ENCODE results near the gene DIPK1A.

DIPK1A gene

DNA sequence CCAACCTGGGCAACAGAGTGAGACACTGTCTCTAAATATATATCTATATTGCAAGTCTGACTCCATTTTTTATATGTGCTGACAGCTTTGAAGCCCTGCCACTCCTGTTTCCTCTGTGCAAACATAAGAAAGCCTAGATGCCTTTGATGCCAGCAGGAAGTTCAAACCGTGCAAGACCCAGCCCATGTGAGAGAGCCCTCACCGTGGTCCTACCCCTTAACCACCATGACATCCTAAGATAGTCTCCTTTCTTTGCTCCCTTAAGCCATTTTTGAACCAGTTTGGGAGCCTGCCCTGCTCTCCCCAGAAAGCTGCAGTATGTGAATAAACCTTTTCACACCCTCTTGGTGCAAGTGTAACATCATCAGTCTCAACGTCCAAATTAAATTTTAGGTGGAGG is 3.7 kb upstream of the DIPK1A start:
- no peak overlapping the region for H3K27ac ChIP-seq (ENCODE audit: low read length)
- H3K4me3 ChIP-seq (ENCODE audit: low read length in 2 of 2), result no peak overlapping the region
- H3K9me3 ChIP-seq (ENCODE audit: control insufficient read depth in 2 of 2, low read length in 2 of 2), result no peaks in the 10 kb centered on the region
- H3K36me3 ChIP-seq (ENCODE audit: control insufficient read depth in 2 of 2, insufficient read depth in 2 of 2, low read length in 2 of 2), result no peaks in the 10 kb centered on the region
- peaks cover 4% of the 10 kb centered on the region for H3K4me1 ChIP-seq (ENCODE audit: control insufficient read depth, insufficient read depth, low read length)
- H3K27me3 ChIP-seq (ENCODE audit: control insufficient read depth in 1 of 2, insufficient read depth in 2 of 2, low read length in 2 of 2), result no peaks in the 10 kb centered on the region
- no peak overlapping the region for H3K9ac ChIP-seq (ENCODE audit: low read length in 2 of 2)

DNA sequence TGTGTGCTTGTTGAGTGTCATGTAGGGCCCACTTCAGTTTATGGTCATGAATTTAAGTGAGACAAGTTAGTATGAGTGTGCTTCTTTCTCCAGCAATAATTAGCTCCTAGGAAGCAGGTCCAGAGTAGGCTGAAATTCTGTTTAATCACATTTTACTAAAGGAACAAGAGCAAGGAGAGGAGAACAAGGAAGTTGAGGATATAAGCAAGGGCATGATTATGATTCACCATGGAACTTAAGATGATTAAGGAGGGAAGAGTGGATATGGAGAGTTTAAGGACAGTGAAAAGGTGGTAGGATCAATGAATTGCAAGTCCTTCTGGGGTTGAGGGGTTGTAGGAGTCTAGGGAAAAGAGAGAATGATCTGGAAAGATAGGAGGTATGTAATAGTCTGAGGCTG is 3.1 kb upstream of the DIPK1A start:
- H3K27me3 ChIP-seq (ENCODE audit: control insufficient read depth in 1 of 2, insufficient read depth in 2 of 2, low read length in 2 of 2), result no peaks in the 10 kb centered on the region
- no peak overlapping the region for H3K27ac ChIP-seq (ENCODE audit: low read length)
- no peak overlapping the region for H3K9ac ChIP-seq (ENCODE audit: low read length in 2 of 2)
- H3K9me3 ChIP-seq (ENCODE audit: control insufficient read depth in 2 of 2, low read length in 2 of 2), result no peaks in the 10 kb centered on the region
- H3K36me3 ChIP-seq (ENCODE audit: control insufficient read depth in 2 of 2, insufficient read depth in 2 of 2, low read length in 2 of 2), result no peaks in the 10 kb centered on the region
- no peak overlapping the region for H3K4me3 ChIP-seq (ENCODE audit: low read length in 2 of 2)
- H3K4me1 ChIP-seq (ENCODE audit: control insufficient read depth, insufficient read depth, low read length), result peaks cover 4% of the 10 kb centered on the region

DNA sequence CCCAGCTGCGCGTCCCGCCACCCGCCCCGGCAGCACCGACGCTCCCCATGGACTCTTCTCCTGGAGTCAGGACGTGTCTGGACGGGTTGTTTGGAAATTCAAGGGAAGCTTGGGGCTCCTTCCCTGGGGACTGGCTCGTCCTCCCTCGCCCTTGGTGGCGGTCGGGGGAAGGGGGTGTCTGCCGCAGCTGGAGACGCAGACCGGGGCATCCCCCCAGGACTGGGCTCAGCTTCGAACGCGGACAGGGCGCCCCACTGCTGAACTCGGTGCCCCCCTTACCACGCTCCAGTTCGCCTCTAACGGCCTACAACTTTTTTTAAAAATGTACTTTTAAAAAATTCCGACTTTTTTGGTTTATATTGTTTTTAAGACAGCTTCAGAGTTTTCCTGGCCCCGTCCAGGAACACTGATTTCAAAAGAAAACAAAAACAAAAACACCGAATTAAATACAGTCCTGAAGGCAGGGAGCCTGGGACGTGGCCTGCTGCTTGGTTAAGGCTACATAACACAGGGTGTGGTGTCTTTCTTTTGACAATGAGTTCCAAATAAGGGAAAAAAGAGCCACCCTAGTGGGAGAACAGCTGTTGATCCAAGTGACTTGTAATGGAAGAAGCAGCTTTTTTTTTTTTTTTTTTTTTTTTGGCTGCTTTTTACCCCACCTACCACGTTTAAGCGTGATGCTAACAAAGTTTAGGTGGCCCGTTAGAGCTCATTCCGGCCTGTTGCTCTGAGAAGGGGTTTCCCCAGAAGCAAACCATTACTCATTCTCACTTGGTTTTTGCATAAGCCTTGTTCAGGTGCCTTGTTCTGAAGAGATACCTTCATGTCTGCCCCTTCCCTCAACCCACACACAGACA is 862 bp upstream of the DIPK1A start:
- Histone ChIP-seq H3K9me3 (ENCODE audit: control insufficient read depth in 2 of 2, low read length in 2 of 2) (no peaks in the 10 kb centered on the region), H3K36me3 (ENCODE audit: control insufficient read depth in 2 of 2, insufficient read depth in 2 of 2, low read length in 2 of 2) (no peaks in the 10 kb centered on the region), H3K9ac (ENCODE audit: low read length in 2 of 2) (peak overlapping the region; percentile 94 to 95), H3K27ac (ENCODE audit: low read length) (peak overlapping the region; percentile 95), H3K27me3 (ENCODE audit: control insufficient read depth in 1 of 2, insufficient read depth in 2 of 2, low read length in 2 of 2) (no peaks in the 10 kb centered on the region), H3K4me1 (ENCODE audit: control insufficient read depth, insufficient read depth, low read length) (peaks cover 7% of the 10 kb centered on the region), H3K4me3 (ENCODE audit: low read length in 2 of 2) (peak overlapping the region; percentile 82 to 89)

DNA sequence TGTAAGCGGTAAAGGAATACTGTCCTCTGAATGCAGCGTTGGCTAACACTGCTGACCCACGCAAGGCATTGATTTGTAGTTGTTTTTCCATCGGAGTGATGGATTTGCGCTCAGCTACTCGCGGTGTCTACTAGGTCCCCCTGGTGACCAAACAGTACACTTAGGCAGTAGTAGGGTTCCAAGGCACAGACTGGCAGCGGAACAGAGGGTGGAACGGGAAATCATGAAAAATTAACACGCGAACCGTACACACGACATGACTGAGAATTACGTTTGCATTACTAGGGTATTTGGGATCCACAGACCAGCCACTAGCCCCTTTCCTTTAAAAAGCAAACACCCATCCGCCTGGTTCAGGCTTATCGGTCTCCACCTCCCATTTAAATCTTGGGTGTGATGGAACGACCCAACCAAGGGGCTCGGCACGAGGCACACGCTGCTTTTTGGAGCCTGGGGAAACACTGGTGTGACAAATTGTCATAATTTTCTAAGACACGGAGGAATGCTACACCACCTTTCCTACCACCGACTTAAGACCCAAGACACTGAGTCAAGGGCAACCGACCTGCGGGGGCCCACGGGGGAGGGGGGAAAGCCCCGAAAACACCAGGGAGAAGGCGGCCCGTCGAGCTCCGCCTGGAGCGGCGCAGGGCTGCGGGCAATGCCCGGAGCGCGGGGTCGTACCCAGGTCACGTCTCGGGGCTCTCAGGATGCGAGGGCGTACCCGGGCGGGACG is 699 bp downstream of the DIPK1A start:
- H3K4me1 ChIP-seq (ENCODE audit: control insufficient read depth, insufficient read depth, low read length), result peaks cover 9% of the 10 kb centered on the region
- peak overlapping the region; percentile 75 to 89 for H3K4me3 ChIP-seq (ENCODE audit: low read length in 2 of 2)
- H3K27ac ChIP-seq (ENCODE audit: low read length), result peak overlapping the region; percentile 83
- no peaks in the 10 kb centered on the region for H3K36me3 ChIP-seq (ENCODE audit: control insufficient read depth in 2 of 2, insufficient read depth in 2 of 2, low read length in 2 of 2)
- no peaks in the 10 kb centered on the region for H3K9me3 ChIP-seq (ENCODE audit: control insufficient read depth in 2 of 2, low read length in 2 of 2)
- peak overlapping the region; percentile 73 to 85 for H3K9ac ChIP-seq (ENCODE audit: low read length in 2 of 2)
- no peaks in the 10 kb centered on the region for H3K27me3 ChIP-seq (ENCODE audit: control insufficient read depth in 1 of 2, insufficient read depth in 2 of 2, low read length in 2 of 2)

DNA sequence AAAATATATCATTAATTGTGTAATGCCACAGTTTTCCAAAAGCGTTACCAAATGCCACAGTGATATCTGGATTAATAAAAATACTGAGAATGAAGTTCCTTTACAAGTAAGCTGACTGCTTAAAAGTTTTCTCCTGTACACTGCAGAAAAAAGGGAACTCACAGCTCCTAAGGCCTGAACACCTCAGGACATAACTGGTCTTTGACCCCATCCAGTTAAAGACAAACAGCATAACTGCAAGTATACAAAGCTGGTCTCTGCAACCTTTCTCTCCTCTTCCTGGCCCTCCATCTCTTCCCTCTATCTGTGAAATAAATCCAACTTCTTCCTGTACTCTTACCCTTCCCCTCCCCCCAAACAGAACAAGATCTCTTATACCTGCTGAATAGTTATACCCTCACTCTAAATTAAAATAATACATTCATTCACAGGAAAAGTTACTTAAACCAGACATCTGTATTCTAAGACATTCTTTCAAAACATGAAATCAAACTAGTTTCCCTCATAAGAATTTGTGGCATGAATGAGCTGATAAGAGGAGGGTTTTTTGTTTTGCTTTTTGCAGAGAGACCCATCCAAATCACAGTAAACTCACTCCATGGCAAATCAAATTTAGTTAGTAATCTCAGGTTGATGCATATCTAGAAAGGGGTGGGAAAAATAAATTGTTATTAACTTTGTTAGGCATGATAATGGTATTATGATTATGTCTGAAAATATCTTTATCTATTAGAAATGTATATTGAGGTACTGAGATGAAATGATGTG is 2.9 kb downstream of the DIPK1A start:
- no peak overlapping the region for H3K27ac ChIP-seq (ENCODE audit: low read length)
- H3K27me3 ChIP-seq (ENCODE audit: control insufficient read depth in 1 of 2, insufficient read depth in 2 of 2, low read length in 2 of 2), result no peaks in the 10 kb centered on the region
- no peak overlapping the region for H3K9ac ChIP-seq (ENCODE audit: low read length in 2 of 2)
- H3K4me3 ChIP-seq (ENCODE audit: low read length in 2 of 2), result no peak overlapping the region
- H3K36me3 ChIP-seq (ENCODE audit: control insufficient read depth in 2 of 2, insufficient read depth in 2 of 2, low read length in 2 of 2), result no peaks in the 10 kb centered on the region
- no peaks in the 10 kb centered on the region for H3K9me3 ChIP-seq (ENCODE audit: control insufficient read depth in 2 of 2, low read length in 2 of 2)
- H3K4me1 ChIP-seq (ENCODE audit: control insufficient read depth, insufficient read depth, low read length), result peaks cover 9% of the 10 kb centered on the region

DNA sequence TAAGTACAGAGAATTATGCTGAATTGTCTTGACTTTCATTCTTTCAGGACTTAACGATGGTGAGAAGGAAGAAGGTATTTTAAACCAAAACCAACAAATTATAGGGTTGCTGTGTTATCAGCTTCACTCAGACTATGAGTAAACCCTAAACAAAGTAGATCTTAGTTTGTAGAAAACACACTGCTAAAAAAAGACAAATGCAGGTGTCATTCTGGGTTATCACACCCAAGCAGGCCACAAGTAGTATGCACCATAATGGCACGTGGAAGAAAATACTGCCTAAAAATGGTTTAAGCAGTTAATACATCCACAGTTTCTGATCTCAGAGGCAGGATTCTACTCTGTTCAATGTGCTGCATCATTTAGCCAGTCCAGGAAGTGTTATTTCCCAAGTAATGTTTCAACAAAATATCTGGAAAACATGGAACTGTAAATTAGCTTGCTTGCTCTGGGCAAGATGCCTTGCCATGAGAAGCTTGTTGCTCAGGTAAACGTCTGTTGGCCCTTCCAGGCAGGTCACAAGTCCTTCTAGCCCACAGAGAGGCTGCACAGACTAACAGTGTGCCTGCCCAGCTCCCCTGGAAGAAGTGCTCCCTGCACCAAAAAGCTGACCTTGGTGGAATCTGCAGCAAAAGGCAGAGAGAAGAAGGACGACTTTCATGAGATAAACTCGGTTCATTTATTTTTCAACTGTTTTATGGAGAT is 4.1 kb downstream of the DIPK1A start:
- Histone ChIP-seq H3K36me3 (ENCODE audit: control insufficient read depth in 2 of 2, insufficient read depth in 2 of 2, low read length in 2 of 2) (no peaks in the 10 kb centered on the region), H3K9me3 (ENCODE audit: control insufficient read depth in 2 of 2, low read length in 2 of 2) (no peaks in the 10 kb centered on the region), H3K4me3 (ENCODE audit: low read length in 2 of 2) (no peak overlapping the region), H3K9ac (ENCODE audit: low read length in 2 of 2) (no peak overlapping the region), H3K4me1 (ENCODE audit: control insufficient read depth, insufficient read depth, low read length) (peaks cover 5% of the 10 kb centered on the region), H3K27ac (ENCODE audit: low read length) (no peak overlapping the region), H3K27me3 (ENCODE audit: control insufficient read depth in 1 of 2, insufficient read depth in 2 of 2, low read length in 2 of 2) (no peaks in the 10 kb centered on the region)

DNA sequence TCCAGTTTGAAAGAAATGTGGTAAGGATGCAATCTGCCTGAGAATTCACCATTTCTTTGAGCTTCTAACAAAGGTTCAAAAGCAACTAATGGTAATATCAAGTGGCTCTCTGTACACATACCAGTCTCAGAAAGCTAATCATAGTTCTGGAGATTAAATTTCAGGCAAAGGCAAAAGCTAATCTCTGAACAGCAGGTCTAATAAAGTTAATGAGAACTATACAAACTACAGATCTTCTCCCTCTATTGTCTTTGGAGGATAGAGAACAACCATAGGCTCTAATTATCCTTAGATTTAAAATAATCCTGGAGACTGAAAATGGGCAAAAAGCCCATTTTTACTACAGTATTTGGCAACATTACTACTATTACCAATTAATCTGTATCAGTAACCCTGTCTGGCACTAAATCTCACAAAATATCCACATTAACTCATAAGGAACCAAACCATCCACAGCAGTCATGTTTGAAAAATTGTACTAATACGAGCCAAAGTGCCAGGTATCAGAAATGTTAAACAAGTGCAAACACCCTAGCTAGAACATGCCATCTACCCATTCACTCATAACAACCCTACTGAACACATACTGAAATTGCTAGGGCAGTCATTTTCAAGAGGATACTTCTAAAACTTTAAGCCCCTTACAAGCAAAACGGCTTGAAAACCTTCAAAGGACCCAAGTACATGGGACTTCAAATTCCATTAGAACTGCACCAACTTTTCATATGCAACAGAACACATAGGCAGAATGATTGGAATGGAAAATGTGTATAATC is 4.8 kb downstream of the DIPK1A start:
- Histone ChIP-seq H3K27me3 (ENCODE audit: control insufficient read depth in 1 of 2, insufficient read depth in 2 of 2, low read length in 2 of 2) (no peaks in the 10 kb centered on the region), H3K27ac (ENCODE audit: low read length) (no peak overlapping the region), H3K9ac (ENCODE audit: low read length in 2 of 2) (no peak overlapping the region), H3K36me3 (ENCODE audit: control insufficient read depth in 2 of 2, insufficient read depth in 2 of 2, low read length in 2 of 2) (no peaks in the 10 kb centered on the region), H3K4me1 (ENCODE audit: control insufficient read depth, insufficient read depth, low read length) (peaks cover 5% of the 10 kb centered on the region), H3K4me3 (ENCODE audit: low read length in 2 of 2) (no peak overlapping the region), H3K9me3 (ENCODE audit: control insufficient read depth in 2 of 2, low read length in 2 of 2) (no peaks in the 10 kb centered on the region)

DNA sequence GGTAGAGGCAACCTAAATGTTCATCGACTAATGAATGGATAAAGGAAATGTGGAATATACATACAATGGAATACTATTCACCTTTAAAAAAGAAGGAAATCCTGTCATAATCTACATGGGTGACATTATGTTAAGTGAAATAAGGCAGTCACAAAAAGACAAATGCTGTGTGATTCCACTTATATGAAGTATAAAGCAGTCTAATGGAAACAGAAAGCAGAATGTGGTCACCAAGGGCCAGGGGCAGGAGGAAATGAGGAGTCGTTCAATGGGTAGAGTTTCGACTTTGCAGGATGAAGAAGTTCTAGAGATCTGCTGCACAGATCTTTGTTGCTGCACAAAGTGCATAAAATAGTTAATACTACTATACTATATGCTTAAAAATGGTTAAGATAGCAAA is 7.8 kb downstream of the DIPK1A start:
- H3K36me3 ChIP-seq (ENCODE audit: control insufficient read depth in 2 of 2, insufficient read depth in 2 of 2, low read length in 2 of 2), result no peaks in the 10 kb centered on the region
- H3K4me3 ChIP-seq (ENCODE audit: low read length in 2 of 2), result no peak overlapping the region
- no peaks in the 10 kb centered on the region for H3K9me3 ChIP-seq (ENCODE audit: control insufficient read depth in 2 of 2, low read length in 2 of 2)
- H3K9ac ChIP-seq (ENCODE audit: low read length in 2 of 2), result no peak overlapping the region
- no peak overlapping the region for H3K27ac ChIP-seq (ENCODE audit: low read length)
- H3K27me3 ChIP-seq (ENCODE audit: control insufficient read depth in 1 of 2, insufficient read depth in 2 of 2, low read length in 2 of 2), result no peaks in the 10 kb centered on the region
- H3K4me1 ChIP-seq (ENCODE audit: control insufficient read depth, insufficient read depth, low read length), result peaks cover 5% of the 10 kb centered on the region

DNA sequence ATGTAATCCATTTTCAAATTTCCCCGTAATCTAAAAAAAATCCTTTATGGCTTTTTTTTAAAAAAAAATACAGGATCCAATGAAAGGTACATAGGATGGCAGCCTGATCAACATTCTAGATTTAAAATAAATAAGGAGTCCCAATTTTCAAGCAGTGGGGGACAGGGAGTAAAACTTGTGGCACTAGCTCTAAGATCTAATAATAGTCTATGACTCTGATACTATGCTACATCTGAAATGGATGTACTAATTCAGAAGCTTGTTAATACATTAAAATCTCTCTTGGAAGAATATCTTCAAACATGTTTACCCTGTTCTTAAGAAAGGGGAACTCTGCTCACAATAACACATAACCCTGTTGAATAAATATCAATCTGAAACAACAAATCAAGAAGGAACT is 8.5 kb downstream of the DIPK1A start:
- H3K9ac ChIP-seq (ENCODE audit: low read length in 2 of 2), result no peak overlapping the region
- no peaks in the 10 kb centered on the region for H3K27me3 ChIP-seq (ENCODE audit: control insufficient read depth in 1 of 2, insufficient read depth in 2 of 2, low read length in 2 of 2)
- no peaks in the 10 kb centered on the region for H3K36me3 ChIP-seq (ENCODE audit: control insufficient read depth in 2 of 2, insufficient read depth in 2 of 2, low read length in 2 of 2)
- no peak overlapping the region for H3K4me3 ChIP-seq (ENCODE audit: low read length in 2 of 2)
- no peaks in the 10 kb centered on the region for H3K9me3 ChIP-seq (ENCODE audit: control insufficient read depth in 2 of 2, low read length in 2 of 2)
- peaks cover 5% of the 10 kb centered on the region for H3K4me1 ChIP-seq (ENCODE audit: control insufficient read depth, insufficient read depth, low read length)
- H3K27ac ChIP-seq (ENCODE audit: low read length), result no peak overlapping the region

DNA sequence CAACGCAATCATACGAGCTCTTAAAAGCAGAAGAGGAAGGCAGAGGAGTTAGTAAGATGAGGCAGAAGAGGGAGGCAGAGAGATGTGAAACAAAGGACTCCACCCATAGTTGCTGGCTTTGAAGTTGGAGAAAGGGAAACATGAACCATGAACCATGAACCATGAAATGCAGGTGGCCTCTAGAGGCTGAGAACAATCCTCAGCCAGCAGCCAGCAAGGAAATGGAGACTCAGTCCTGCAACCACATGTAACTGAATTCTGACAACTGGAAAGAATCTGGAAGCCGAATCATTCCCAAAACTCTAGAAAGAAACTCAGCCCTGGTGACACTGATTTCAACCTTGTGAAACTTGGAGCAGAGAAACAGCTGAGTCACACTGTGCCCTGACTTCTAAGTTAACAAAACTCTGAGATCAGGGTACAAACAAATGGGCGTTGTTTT is 10.1 kb downstream of the DIPK1A start:
- H3K4me1 ChIP-seq (ENCODE audit: control insufficient read depth, insufficient read depth, low read length), result no peaks in the 10 kb centered on the region
- no peak overlapping the region for H3K4me3 ChIP-seq (ENCODE audit: low read length in 2 of 2)
- no peaks in the 10 kb centered on the region for H3K9me3 ChIP-seq (ENCODE audit: control insufficient read depth in 2 of 2, low read length in 2 of 2)
- H3K36me3 ChIP-seq (ENCODE audit: control insufficient read depth in 2 of 2, insufficient read depth in 2 of 2, low read length in 2 of 2), result no peaks in the 10 kb centered on the region
- H3K27me3 ChIP-seq (ENCODE audit: control insufficient read depth in 1 of 2, insufficient read depth in 2 of 2, low read length in 2 of 2), result no peaks in the 10 kb centered on the region
- H3K27ac ChIP-seq (ENCODE audit: low read length), result no peak overlapping the region
- H3K9ac ChIP-seq (ENCODE audit: low read length in 2 of 2), result no peak overlapping the region
